Small intestine (tissue), 7 donors: ENCODE data around the gene KLHL25. TPM values are rescaled to one million over a fixed set of nuclear protein-coding genes. Genes with fewer than 3 reads are reported as not detected.

Experiments used
- DNase-seq, 2 donors: peaks; one replicate each; pipeline versions ENCODE4 v3.0.0 to v3.0.0-alpha.2; 2013
- FAIRE-seq: peaks from 2 replicates; lab custom pipeline; 2012; peaks lifted over from hg19 to GRCh38; lab: Jason Lieb, UNC
- H3K27ac ChIP-seq, 3 donors: one replicate each; pipeline ENCODE4 v1.5.1; 2013; ENCODE audit warnings: low read length in 2 of 3, mild to moderate bottlenecking in 2 of 3, control low read depth in 1 of 3, inconsistent platforms in 1 of 3, low read depth in 1 of 3, moderate library complexity in 1 of 3
- H3K27me3 ChIP-seq, 3 donors: one replicate each; pipeline ENCODE4 v1.6.1; 2013; ENCODE audit warnings: low read length in 3 of 3, inconsistent platforms in 1 of 3; ENCODE audit not compliant: control insufficient read depth in 3 of 3, insufficient read depth in 3 of 3
- H3K36me3 ChIP-seq, 3 donors: one replicate each; pipeline ENCODE4 v1.6.1; 2013; ENCODE audit warnings: low read length in 3 of 3, inconsistent platforms in 1 of 3, low read depth in 1 of 3, mild to moderate bottlenecking in 1 of 3, moderate library complexity in 1 of 3; ENCODE audit not compliant: control insufficient read depth in 3 of 3, insufficient read depth in 2 of 3
- H3K4me1 ChIP-seq, 3 donors: one replicate each; pipeline ENCODE4 v1.6.1; 2013; ENCODE audit warnings: low read length in 2 of 3, inconsistent platforms in 1 of 3, low read depth in 1 of 3, mild to moderate bottlenecking in 1 of 3, moderate library complexity in 1 of 3; ENCODE audit not compliant: control insufficient read depth in 3 of 3, insufficient read depth in 2 of 3
- H3K4me3 ChIP-seq, 3 donors: one replicate each; pipeline ENCODE4 v1.5.1; 2013; ENCODE audit warnings: low read length in 3 of 3, control low read depth in 1 of 3, inconsistent platforms in 1 of 3, low read depth in 1 of 3, mild to moderate bottlenecking in 1 of 3, moderate library complexity in 1 of 3
- H3K9me3 ChIP-seq, 2 donors: one replicate each; pipeline ENCODE4 v1.6.1; 2013; ENCODE audit warnings: low read depth in 1 of 2, low read length in 1 of 2; ENCODE audit not compliant: control insufficient read depth in 2 of 2, insufficient read depth in 1 of 2
- WGBS, 3 donors: extraction: QIAGEN DNeasy Blood & Tissue Kit; methylation state at CpG; one replicate each; pipeline ENCODE4 v1.1.7; 2013; 5-methylcytosine and 5-hydroxymethylcytosine counted together
- polyA plus RNA-seq, 4 donors: library from polyadenylated mRNA; stranded (reverse) in 3 of 4; unstranded in 1 of 4; fragments of 200-250 nt in 3 of 4; fragments of 120-200 nt in 1 of 4; gene quantifications; one replicate each; pipeline versions ENCODE4 v1.2.1 to v1.2.3, GENCODE V29; 2013
- donor health status: healthy with polysubstance abuse.
- donor health status: control.
- donor health status: control.
- donor health status: Bipolar disorder and iron deficiency.
- donor health status: healthy.

The KLHL25 gene
- polyA plus RNA-seq, 4 donors, result 4.2 to 9.5 (median 7.9) TPM

GRCh38 chr15:85759376-85759775 lies 35.3 kb downstream of the KLHL25 start:
- H3K36me3 ChIP-seq, result peaks cover 0 to 73% (median 2%) of the 10 kb centered on the region in 3 donors
- no peaks in the 10 kb centered on the region for H3K9me3 ChIP-seq
- FAIRE-seq (no peak), DNase-seq (no peak)
- no peak overlapping the region for H3K27ac ChIP-seq
- H3K4me3 ChIP-seq, result no peak overlapping the region
- H3K27me3 ChIP-seq, result no peaks in the 10 kb centered on the region
- peaks cover 0 to 3% (median 0%) of the 10 kb centered on the region in 3 donors for H3K4me1 ChIP-seq
- WGBS, 3 donors, result 24 to 62% (median 47%) methylated on average over 13 of the region's 13 CpGs

GRCh38 chr15:85758655-85758978 lies 36.1 kb downstream of the KLHL25 start:
- Histone ChIP-seq H3K27me3 (no peaks in the 10 kb centered on the region), H3K4me1 (peaks cover 0 to 3% (median 0%) of the 10 kb centered on the region in 3 donors), H3K9me3 (no peaks in the 10 kb centered on the region), H3K36me3 (peaks cover 0 to 70% (median 2%) of the 10 kb centered on the region in 3 donors), H3K4me3 (no peak overlapping the region), H3K27ac (no peak overlapping the region)
- DNase-seq (no peak), FAIRE-seq (no peak)
- 96 to 97% (median 96%) methylated on average over 21 of the region's 21 CpGs for WGBS, 3 donors

GRCh38 chr15:85757939-85758654 lies 36.6 kb downstream of the KLHL25 start:
- 92 to 95% (median 92%) methylated on average over 17 of the region's 17 CpGs for WGBS, 3 donors
- FAIRE-seq, result no peak
- no peak for DNase-seq
- Histone ChIP-seq H3K36me3 (peaks cover 0 to 66% (median 0%) of the 10 kb centered on the region in 3 donors), H3K9me3 (no peaks in the 10 kb centered on the region), H3K27me3 (no peaks in the 10 kb centered on the region), H3K4me1 (peaks cover 0 to 3% (median 0%) of the 10 kb centered on the region in 3 donors), H3K27ac (no peak overlapping the region), H3K4me3 (no peak overlapping the region)

GRCh38 chr15:85757073-85757938 lies 37.4 kb downstream of the KLHL25 start:
- Histone ChIP-seq H3K27me3 (no peaks in the 10 kb centered on the region), H3K36me3 (peaks cover 0 to 62% (median 0%) of the 10 kb centered on the region in 3 donors), H3K27ac (no peak overlapping the region), H3K4me1 (peaks cover 0 to 3% (median 0%) of the 10 kb centered on the region in 3 donors), H3K9me3 (no peaks in the 10 kb centered on the region), H3K4me3 (no peak overlapping the region)
- FAIRE-seq, result no peak
- WGBS, 3 donors, result 86 to 91% (median 88%) methylated on average over 13 of the region's 13 CpGs
- no peak for DNase-seq

GRCh38 chr15:85756411-85757072 lies 38.2 kb downstream of the KLHL25 start:
- DNase-seq, result no peak
- no peak for FAIRE-seq

GRCh38 chr15:85755942-85756341 lies 38.8 kb downstream of the KLHL25 start:
- H3K4me3 ChIP-seq, result no peak overlapping the region
- H3K9me3 ChIP-seq, result no peaks in the 10 kb centered on the region
- DNase-seq, result no peak

More at GRCh38 chr15:85756411-85757072, 38.2 kb downstream of the KLHL25 start:
- WGBS, 3 donors, result 91 to 95% (median 92%) methylated on average over 9 of the region's 9 CpGs
- H3K9me3 ChIP-seq, result no peaks in the 10 kb centered on the region
- no peak overlapping the region for H3K4me3 ChIP-seq
- H3K27ac ChIP-seq, result no peak overlapping the region
- H3K4me1 ChIP-seq, result peaks cover 0 to 7% (median 0%) of the 10 kb centered on the region in 3 donors
- H3K27me3 ChIP-seq, result no peaks in the 10 kb centered on the region
- H3K36me3 ChIP-seq, result peaks cover 0 to 59% (median 0%) of the 10 kb centered on the region in 3 donors

GRCh38 chr15:85755471-85755870 lies 39.3 kb downstream of the KLHL25 start:
- Histone ChIP-seq H3K4me3 (no peak overlapping the region), H3K9me3 (no peaks in the 10 kb centered on the region), H3K4me1 (peaks cover 0 to 8% (median 0%) of the 10 kb centered on the region in 3 donors), H3K27ac (no peak overlapping the region), H3K27me3 (no peaks in the 10 kb centered on the region), H3K36me3 (peaks cover 0 to 50% (median 0%) of the 10 kb centered on the region in 3 donors)
- DNase-seq (no peak), FAIRE-seq (no peak)
- 90 to 95% (median 94%) methylated on average over 11 of the region's 11 CpGs for WGBS, 3 donors

More at GRCh38 chr15:85755942-85756341, 38.8 kb downstream of the KLHL25 start:
- Histone ChIP-seq H3K27ac (no peak overlapping the region), H3K36me3 (peaks cover 0 to 55% (median 0%) of the 10 kb centered on the region in 3 donors), H3K27me3 (no peaks in the 10 kb centered on the region), H3K4me1 (peaks cover 0 to 8% (median 0%) of the 10 kb centered on the region in 3 donors)
- 92 to 96% (median 95%) methylated on average over 4 of the region's 4 CpGs for WGBS, 3 donors
- no peak for FAIRE-seq

GRCh38 chr15:85754989-85755388 lies 39.7 kb downstream of the KLHL25 start:
- FAIRE-seq (no peak), DNase-seq (no peak)
- H3K4me3 ChIP-seq, result no peak overlapping the region
- H3K27me3 ChIP-seq, result no peaks in the 10 kb centered on the region
- peaks cover 0 to 8% (median 0%) of the 10 kb centered on the region in 3 donors for H3K4me1 ChIP-seq
- no peaks in the 10 kb centered on the region for H3K9me3 ChIP-seq
- WGBS, 3 donors, result 65 to 85% (median 83%) methylated on average over 7 of the region's 7 CpGs
- H3K27ac ChIP-seq, result no peak overlapping the region
- peaks cover 0 to 46% (median 0%) of the 10 kb centered on the region in 3 donors for H3K36me3 ChIP-seq
